ENCODE data around the gene VPS52.

DNA sequence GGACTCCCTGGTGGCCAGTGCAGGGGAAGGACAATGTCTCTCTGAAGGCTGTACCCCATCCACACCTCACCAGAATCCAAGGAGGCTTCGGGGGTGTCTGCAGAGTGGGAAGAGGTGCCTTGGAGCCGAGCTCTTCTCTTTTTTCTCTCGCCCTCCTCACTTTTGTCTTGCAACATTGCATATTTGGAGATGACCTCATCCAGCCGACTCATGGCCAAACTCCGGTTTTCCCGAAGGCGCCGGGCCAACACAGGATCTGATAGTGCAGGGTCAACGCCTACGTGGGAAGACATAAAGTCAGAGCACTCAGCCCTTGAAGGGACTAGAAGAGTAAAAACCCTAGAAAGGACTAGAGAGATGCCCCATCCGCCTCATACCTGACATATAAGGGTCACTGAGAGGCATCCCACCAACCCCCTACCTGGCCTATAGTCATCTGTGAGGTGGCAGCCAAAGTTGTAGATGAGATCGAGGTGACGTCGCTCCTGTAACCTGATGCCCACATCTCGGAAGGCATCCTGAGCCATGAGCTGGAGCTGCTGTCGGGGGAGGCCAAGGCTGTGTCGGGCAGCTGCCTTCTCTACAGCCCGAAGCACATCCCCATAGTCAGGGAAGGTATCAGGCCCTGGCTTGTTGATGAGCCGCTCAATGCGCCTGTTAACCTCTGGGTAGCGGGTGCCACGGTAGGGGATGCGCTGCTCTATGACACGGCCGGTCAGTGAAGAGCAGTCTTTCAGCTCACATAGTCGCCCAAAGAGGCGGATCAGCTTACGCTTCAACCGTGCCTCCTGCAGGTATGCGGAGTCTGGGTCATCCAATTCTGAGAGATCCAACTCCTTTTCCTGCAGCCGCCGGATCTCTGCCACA is 48.9 kb upstream of the VPS52 start:
- TF ChIP-seq, protein P1, sequence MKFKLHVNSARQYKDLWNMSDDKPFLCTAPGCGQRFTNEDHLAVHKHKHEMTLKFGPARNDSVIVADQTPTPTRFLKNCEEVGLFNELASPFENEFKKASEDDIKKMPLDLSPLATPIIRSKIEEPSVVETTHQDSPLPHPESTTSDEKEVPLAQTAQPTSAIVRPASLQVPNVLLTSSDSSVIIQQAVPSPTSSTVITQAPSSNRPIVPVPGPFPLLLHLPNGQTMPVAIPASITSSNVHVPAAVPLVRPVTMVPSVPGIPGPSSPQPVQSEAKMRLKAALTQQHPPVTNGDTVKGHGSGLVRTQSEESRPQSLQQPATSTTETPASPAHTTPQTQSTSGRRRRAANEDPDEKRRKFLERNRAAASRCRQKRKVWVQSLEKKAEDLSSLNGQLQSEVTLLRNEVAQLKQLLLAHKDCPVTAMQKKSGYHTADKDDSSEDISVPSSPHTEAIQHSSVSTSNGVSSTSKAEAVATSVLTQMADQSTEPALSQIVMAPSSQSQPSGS (CRISPR knock-in tag; IDR thresholded peaks at IDR 0.05) = peak; percentile 77; the same call in 1 of the 2 replicates
- TF ChIP-seq, protein P2, sequence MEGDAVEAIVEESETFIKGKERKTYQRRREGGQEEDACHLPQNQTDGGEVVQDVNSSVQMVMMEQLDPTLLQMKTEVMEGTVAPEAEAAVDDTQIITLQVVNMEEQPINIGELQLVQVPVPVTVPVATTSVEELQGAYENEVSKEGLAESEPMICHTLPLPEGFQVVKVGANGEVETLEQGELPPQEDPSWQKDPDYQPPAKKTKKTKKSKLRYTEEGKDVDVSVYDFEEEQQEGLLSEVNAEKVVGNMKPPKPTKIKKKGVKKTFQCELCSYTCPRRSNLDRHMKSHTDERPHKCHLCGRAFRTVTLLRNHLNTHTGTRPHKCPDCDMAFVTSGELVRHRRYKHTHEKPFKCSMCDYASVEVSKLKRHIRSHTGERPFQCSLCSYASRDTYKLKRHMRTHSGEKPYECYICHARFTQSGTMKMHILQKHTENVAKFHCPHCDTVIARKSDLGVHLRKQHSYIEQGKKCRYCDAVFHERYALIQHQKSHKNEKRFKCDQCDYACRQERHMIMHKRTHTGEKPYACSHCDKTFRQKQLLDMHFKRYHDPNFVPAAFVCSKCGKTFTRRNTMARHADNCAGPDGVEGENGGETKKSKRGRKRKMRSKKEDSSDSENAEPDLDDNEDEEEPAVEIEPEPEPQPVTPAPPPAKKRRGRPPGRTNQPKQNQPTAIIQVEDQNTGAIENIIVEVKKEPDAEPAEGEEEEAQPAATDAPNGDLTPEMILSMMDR (IDR thresholded peaks at IDR 0.05 in 2 of 3, conservative IDR thresholded peaks at IDR 0.05 in 1 of 3; ENCODE audit: insufficient read depth in 2 of 3, low read depth in 1 of 3, low read length in 3 of 3) = no peak
- TF ChIP-seq HDGF (IDR thresholded peaks at IDR 0.05) (no peak), ZNF23 (CRISPR knock-in tag; IDR thresholded peaks at IDR 0.05) (no peak), CREM (IDR thresholded peaks at IDR 0.05; ENCODE audit: low read depth) (0 out of 2 replicates have a peak, but pooled peaks have one; percentile 36), HNRNPL (IDR thresholded peaks at IDR 0.05; ENCODE audit: low read depth, low read length) (no peak), DMBX1 (CRISPR knock-in tag; IDR thresholded peaks at IDR 0.05; ENCODE audit: borderline replicate concordance) (no peak)
- TF ChIP-seq, protein P3, sequence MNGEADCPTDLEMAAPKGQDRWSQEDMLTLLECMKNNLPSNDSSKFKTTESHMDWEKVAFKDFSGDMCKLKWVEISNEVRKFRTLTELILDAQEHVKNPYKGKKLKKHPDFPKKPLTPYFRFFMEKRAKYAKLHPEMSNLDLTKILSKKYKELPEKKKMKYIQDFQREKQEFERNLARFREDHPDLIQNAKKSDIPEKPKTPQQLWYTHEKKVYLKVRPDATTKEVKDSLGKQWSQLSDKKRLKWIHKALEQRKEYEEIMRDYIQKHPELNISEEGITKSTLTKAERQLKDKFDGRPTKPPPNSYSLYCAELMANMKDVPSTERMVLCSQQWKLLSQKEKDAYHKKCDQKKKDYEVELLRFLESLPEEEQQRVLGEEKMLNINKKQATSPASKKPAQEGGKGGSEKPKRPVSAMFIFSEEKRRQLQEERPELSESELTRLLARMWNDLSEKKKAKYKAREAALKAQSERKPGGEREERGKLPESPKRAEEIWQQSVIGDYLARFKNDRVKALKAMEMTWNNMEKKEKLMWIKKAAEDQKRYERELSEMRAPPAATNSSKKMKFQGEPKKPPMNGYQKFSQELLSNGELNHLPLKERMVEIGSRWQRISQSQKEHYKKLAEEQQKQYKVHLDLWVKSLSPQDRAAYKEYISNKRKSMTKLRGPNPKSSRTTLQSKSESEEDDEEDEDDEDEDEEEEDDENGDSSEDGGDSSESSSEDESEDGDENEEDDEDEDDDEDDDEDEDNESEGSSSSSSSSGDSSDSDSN (IDR thresholded peaks at IDR 0.05; ENCODE audit: borderline replicate concordance in 1 of 2, low read depth in 2 of 2, low read length in 2 of 2) = no peak
- TF ChIP-seq, protein P4, sequence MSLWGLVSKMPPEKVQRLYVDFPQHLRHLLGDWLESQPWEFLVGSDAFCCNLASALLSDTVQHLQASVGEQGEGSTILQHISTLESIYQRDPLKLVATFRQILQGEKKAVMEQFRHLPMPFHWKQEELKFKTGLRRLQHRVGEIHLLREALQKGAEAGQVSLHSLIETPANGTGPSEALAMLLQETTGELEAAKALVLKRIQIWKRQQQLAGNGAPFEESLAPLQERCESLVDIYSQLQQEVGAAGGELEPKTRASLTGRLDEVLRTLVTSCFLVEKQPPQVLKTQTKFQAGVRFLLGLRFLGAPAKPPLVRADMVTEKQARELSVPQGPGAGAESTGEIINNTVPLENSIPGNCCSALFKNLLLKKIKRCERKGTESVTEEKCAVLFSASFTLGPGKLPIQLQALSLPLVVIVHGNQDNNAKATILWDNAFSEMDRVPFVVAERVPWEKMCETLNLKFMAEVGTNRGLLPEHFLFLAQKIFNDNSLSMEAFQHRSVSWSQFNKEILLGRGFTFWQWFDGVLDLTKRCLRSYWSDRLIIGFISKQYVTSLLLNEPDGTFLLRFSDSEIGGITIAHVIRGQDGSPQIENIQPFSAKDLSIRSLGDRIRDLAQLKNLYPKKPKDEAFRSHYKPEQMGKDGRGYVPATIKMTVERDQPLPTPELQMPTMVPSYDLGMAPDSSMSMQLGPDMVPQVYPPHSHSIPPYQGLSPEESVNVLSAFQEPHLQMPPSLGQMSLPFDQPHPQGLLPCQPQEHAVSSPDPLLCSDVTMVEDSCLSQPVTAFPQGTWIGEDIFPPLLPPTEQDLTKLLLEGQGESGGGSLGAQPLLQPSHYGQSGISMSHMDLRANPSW (CRISPR knock-in tag; IDR thresholded peaks at IDR 0.05) = no peak
